ENCODE measurements around the gene TMEM150A. TPM values are rescaled to one million over a fixed set of nuclear protein-coding genes. Genes with fewer than 3 reads are reported as not detected.

The TMEM150A gene
- total and polyA plus RNA-seq, 2 of the 13 experiments (the other 11 are each of a cell fraction or from before 2014, with no cell fraction given): 30.1 to 70.4 TPM

GRCh38 chr2:85577386-85578242 lies 24.9 kb downstream of the TMEM150A start, which contains the start of gene VAMP8 (continued):
- TF ChIP-seq NR2F2 (IDR thresholded peaks at IDR 0.05; ENCODE audit: borderline replicate concordance, low read depth): 0 out of 2 replicates have a peak, but pooled peaks have one; percentile 44
- peak; percentile 55; the same call in 1 of the 2 replicates for TF ChIP-seq CEBPG (CRISPR knock-in tag; IDR thresholded peaks at IDR 0.05)
- TF ChIP-seq PATZ1 (CRISPR knock-in tag; IDR thresholded peaks at IDR 0.05): peak; percentile 50; the same call in 1 of the 2 replicates
- peak; percentile 15; the same call in 1 of the 2 replicates for TF ChIP-seq ZBTB25 (CRISPR knock-in tag; IDR thresholded peaks at IDR 0.05)
- no peak for TF ChIP-seq TCF12 (IDR thresholded peaks at IDR 0.05)
- no peak for TF ChIP-seq TCF12 (CRISPR knock-in tag; IDR thresholded peaks at IDR 0.05)
- TF ChIP-seq MAZ (IDR thresholded peaks at IDR 0.05; ENCODE audit: borderline replicate concordance, low read depth, low read length): 0 out of 2 replicates have a peak, but pooled peaks have one; percentile 18
- TF ChIP-seq MAZ (CRISPR knock-in tag; IDR thresholded peaks at IDR 0.05; ENCODE audit: low read depth): no peak
- peak; percentile 67; the same call in 1 of the 2 replicates for TF ChIP-seq MYPOP (CRISPR knock-in tag; IDR thresholded peaks at IDR 0.05)
- peak; percentile 52 for TF ChIP-seq ZNF781 (CRISPR knock-in tag; IDR thresholded peaks at IDR 0.05; ENCODE audit: borderline replicate concordance, not compliant biosample characterization)
- TF ChIP-seq ZNF891 (CRISPR knock-in tag; IDR thresholded peaks at IDR 0.05): peak; percentile 24; the same call in 1 of the 2 replicates
- 0 out of 2 replicates have a peak, but pooled peaks have one; percentile 11 for TF ChIP-seq ZNF768 (CRISPR knock-in tag; IDR thresholded peaks at IDR 0.05)
- 0 out of 2 replicates have a peak, but pooled peaks have one; percentile 26 for TF ChIP-seq KLF6 (CRISPR knock-in tag; IDR thresholded peaks at IDR 0.05)
- TF ChIP-seq ZNF33B (CRISPR knock-in tag; IDR thresholded peaks at IDR 0.05): no peak
- peak; percentile 74 for TF ChIP-seq SAP130 (CRISPR knock-in tag; IDR thresholded peaks at IDR 0.05; ENCODE audit: low read depth)
- peak; percentile 56 for TF ChIP-seq ZFX (CRISPR knock-in tag; IDR thresholded peaks at IDR 0.05; ENCODE audit: low read depth)
- no peak for TF ChIP-seq JUNB (CRISPR knock-in tag; IDR thresholded peaks at IDR 0.05; ENCODE audit: borderline replicate concordance)
- no peak for TF ChIP-seq ZNF484 (CRISPR knock-in tag; IDR thresholded peaks at IDR 0.05; ENCODE audit: borderline replicate concordance, low read depth)
- 0 out of 2 replicates have a peak, but pooled peaks have one; percentile 39 for TF ChIP-seq HDAC1 (CRISPR knock-in tag; IDR thresholded peaks at IDR 0.05)
- TF ChIP-seq GATAD2A (CRISPR knock-in tag; IDR thresholded peaks at IDR 0.05): 0 out of 2 replicates have a peak, but pooled peaks have one; percentile 9
- peak; percentile 34 for TF ChIP-seq ETV5 (CRISPR knock-in tag; IDR thresholded peaks at IDR 0.05; ENCODE audit: borderline replicate concordance)
- TF ChIP-seq RNF219 (CRISPR knock-in tag; IDR thresholded peaks at IDR 0.05): 0 out of 2 replicates have a peak, but pooled peaks have one; percentile 59
- TF ChIP-seq GABPB1 (CRISPR knock-in tag; IDR thresholded peaks at IDR 0.05): peak; percentile 31; the same call in 1 of the 2 replicates
